Natural killer cell (primary cell): ENCODE measurements around the gene COL6A5. TPM values are rescaled to one million over a fixed set of nuclear protein-coding genes. Genes with fewer than 3 reads are reported as not detected.

Source experiments
- ATAC-seq, 3 donors: fragments of 150-1000 bp in 2 of 3; fragments of 200-7000 bp in 1 of 3; cut with Tn5 transposase; 1 replicate in 1 of 3; 2 replicates in 2 of 3; pipeline ENCODE4 v1.10.0; 2021; ENCODE audit warnings: mild to moderate bottlenecking in 2 of 3, moderate library complexity in 2 of 3
- DNase-seq, 2 donors: peaks; one replicate each; pipeline versions ENCODE4 v3.0.0 to v3.0.0-alpha.2; 2013 to 2021; ENCODE audit warnings: mixed read lengths in 1 of 2
- H3K27ac ChIP-seq: one replicate; pipeline ENCODE4 v1.5.1; 2013; ENCODE audit warnings: mild to moderate bottlenecking, low read length
- H3K27me3 ChIP-seq: one replicate; pipeline ENCODE4 v1.6.1; 2013; ENCODE audit warnings: low read length; ENCODE audit not compliant: control insufficient read depth, insufficient read depth
- H3K36me3 ChIP-seq: one replicate; pipeline ENCODE4 v1.6.1; 2013; ENCODE audit warnings: low read length; ENCODE audit not compliant: control insufficient read depth, insufficient read depth
- H3K4me1 ChIP-seq: one replicate; pipeline ENCODE4 v1.6.1; 2013; ENCODE audit warnings: low read length; ENCODE audit not compliant: control insufficient read depth, insufficient read depth
- H3K4me3 ChIP-seq: one replicate; pipeline ENCODE4 v1.5.1; 2013; ENCODE audit warnings: low read length
- H3K9me3 ChIP-seq: one replicate; pipeline ENCODE4 v1.6.1; 2013; ENCODE audit warnings: low read length; ENCODE audit not compliant: control insufficient read depth, insufficient read depth
- H3K27ac Mint-ChIP-seq, 2 donors: one replicate each; pipeline ENCODE4 v1.8.0; 2022; ENCODE audit warnings: mild to moderate bottlenecking in 2 of 2, mixed read lengths in 2 of 2, moderate library complexity in 1 of 2
- H3K27me3 Mint-ChIP-seq, 2 donors: one replicate each; pipeline ENCODE4 v1.8.0; 2022; ENCODE audit warnings: low read depth in 2 of 2, mixed read lengths in 2 of 2
- H3K36me3 Mint-ChIP-seq: one replicate; pipeline ENCODE4 v1.8.0; 2022; ENCODE audit warnings: mixed read lengths
- H3K4me1 Mint-ChIP-seq, 2 donors: one replicate each; pipeline ENCODE4 v1.8.0; 2022; ENCODE audit warnings: mixed read lengths in 2 of 2
- H3K4me3 Mint-ChIP-seq: one replicate; pipeline ENCODE4 v1.8.0; 2022; ENCODE audit warnings: mild to moderate bottlenecking, moderate library complexity, mixed read lengths
- H3K9me3 Mint-ChIP-seq, 2 donors: one replicate each; pipeline ENCODE4 v1.8.0; 2022; ENCODE audit warnings: mixed read lengths in 2 of 2
- WGBS: methylation state at CpG from one replicate; pipeline ENCODE4 v1.1.7; 2013; ENCODE audit warnings: missing lambda C conversion rate; ENCODE audit not compliant: insufficient coverage; 5-methylcytosine and 5-hydroxymethylcytosine counted together
- intact Hi-C: fragments of 100-400 bp; cut with micrococcal nuclease; formaldehyde crosslinking; loops from one replicate; pipeline ENCODE4 v1.14.2; 2022
- total RNA-seq, 4 donors: library from RNA; stranded (reverse); fragments of 120-200 nt in 1 of 4; gene quantifications; one replicate each; pipeline versions ENCODE4 v1.2.3 to v1.2.4, GENCODE V29; 2013 to 2022
- TF ChIP-seq, protein P1 (sequence below): fragments of 200-600 bp; IDR thresholded peaks from one replicate; pipeline ENCODE4 v1.8.0; 2022; ENCODE audit warnings: antibody characterized with exemption

The COL6A5 gene
- total RNA-seq, 3 donors from 2014 or later (not counting 1 experiment from before 2014, with no cell fraction given) = not detected

DNA sequence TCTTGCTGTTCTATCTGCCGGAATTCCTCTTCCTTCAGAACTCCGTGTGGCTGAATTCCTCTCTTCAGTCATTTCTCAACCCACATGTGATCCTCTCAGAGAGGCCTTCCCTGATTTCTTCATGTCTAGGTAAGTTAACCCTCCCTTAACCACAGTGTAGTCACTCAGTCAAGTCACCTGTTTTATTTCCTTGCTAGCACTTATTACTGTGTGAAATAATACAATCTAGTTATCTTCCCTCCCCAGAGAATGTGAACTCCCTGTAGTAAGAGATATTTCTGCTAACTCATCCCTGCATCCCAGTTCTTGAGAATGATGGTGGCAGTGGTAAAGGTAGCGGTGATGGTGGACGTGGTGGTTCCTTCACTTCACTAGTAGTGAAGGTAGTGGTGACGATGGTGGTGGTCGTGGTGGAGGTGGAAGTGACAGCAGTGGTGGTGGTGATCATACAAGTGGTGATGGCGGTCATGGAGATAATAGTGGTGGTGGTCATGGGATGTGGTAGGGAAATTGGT, 33.3 kb downstream of the COL6A5 start:
- Mint-ChIP-seq H3K4me3 (no peak overlapping the region), H3K36me3 (no peaks in the 10 kb centered on the region), H3K9me3 (no peaks in the 10 kb centered on the region), H3K4me1 (no peaks in the 10 kb centered on the region), H3K27me3 (peaks cover 0 to 4% of the 10 kb centered on the region in 2 donors), H3K27ac (no peak overlapping the region)
- no peak overlapping the region for H3K4me3 ChIP-seq
- no peaks in the 10 kb centered on the region for H3K4me1 ChIP-seq
- H3K9me3 ChIP-seq = no peaks in the 10 kb centered on the region
- H3K27me3 ChIP-seq = no peaks in the 10 kb centered on the region
- TF ChIP-seq, protein P1, sequence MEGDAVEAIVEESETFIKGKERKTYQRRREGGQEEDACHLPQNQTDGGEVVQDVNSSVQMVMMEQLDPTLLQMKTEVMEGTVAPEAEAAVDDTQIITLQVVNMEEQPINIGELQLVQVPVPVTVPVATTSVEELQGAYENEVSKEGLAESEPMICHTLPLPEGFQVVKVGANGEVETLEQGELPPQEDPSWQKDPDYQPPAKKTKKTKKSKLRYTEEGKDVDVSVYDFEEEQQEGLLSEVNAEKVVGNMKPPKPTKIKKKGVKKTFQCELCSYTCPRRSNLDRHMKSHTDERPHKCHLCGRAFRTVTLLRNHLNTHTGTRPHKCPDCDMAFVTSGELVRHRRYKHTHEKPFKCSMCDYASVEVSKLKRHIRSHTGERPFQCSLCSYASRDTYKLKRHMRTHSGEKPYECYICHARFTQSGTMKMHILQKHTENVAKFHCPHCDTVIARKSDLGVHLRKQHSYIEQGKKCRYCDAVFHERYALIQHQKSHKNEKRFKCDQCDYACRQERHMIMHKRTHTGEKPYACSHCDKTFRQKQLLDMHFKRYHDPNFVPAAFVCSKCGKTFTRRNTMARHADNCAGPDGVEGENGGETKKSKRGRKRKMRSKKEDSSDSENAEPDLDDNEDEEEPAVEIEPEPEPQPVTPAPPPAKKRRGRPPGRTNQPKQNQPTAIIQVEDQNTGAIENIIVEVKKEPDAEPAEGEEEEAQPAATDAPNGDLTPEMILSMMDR = no peak
- WGBS = 91% methylated on average over 7 of the region's 7 CpGs
- no peak for DNase-seq
- no peak for ATAC-seq
- intact Hi-C loops = no loop called here
- no peak overlapping the region for H3K27ac ChIP-seq
- no peaks in the 10 kb centered on the region for H3K36me3 ChIP-seq

DNA sequence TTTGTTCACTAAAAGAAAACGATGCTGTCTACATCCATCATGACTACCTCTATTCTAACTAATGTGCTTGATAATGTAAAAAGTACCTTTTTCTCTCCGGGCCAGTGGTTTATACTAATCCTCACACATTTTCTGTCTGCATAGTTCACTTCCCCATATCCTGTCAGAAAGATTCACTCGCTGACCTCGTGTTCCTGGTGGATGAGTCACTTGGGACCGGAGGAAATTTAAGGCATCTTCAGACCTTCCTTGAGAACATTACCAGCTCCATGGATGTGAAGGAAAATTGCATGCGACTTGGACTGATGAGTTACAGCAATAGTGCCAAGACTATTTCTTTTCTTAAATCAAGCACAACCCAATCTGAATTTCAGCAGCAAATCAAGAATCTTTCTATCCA, 33.8 kb downstream of the COL6A5 start:
- H3K4me3 Mint-ChIP-seq = no peak overlapping the region
- DNase-seq = no peak

DNA sequence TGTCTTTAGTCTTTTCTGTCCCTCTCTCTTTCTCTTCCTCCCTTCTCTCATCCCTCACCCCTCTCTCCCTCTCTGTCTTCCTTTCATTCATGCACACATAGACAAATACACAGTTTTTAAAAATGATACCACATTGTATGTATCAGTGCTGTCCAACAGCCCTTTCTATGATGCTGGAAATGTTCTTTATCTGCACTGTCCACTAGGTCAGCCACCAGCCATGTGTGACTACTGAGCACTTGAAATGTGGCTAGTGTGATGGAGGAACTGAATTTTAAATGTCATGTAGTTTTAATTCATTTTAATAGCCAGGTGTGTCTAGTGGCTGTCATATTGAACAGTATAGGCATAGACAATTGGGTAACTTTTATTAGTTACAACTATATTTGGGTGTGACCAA, 34.9 kb downstream of the COL6A5 start:
- DNase-seq (no peak), ATAC-seq (no peak)
- Mint-ChIP-seq H3K4me1 (no peaks in the 10 kb centered on the region), H3K9me3 (peaks cover 0 to 3% of the 10 kb centered on the region in 2 donors), H3K36me3 (no peaks in the 10 kb centered on the region), H3K4me3 (no peak overlapping the region), H3K27ac (no peak overlapping the region), H3K27me3 (peaks cover 0 to 6% of the 10 kb centered on the region in 2 donors)
- no peaks in the 10 kb centered on the region for H3K4me1 ChIP-seq
- H3K36me3 ChIP-seq = no peaks in the 10 kb centered on the region
- H3K27ac ChIP-seq = no peak overlapping the region
- H3K4me3 ChIP-seq = no peak overlapping the region
- H3K27me3 ChIP-seq = no peaks in the 10 kb centered on the region
- TF ChIP-seq, protein P1 = no peak
- intact Hi-C loops = no loop called here
- no peaks in the 10 kb centered on the region for H3K9me3 ChIP-seq

More for the DNA sequence above, 33.8 kb downstream of the COL6A5 start:
- no peaks in the 10 kb centered on the region for H3K36me3 ChIP-seq
- no peak overlapping the region for H3K4me3 ChIP-seq
- 94% methylated on average over 5 of the region's 6 CpGs for WGBS
- TF ChIP-seq, protein P1 = no peak
- no peaks in the 10 kb centered on the region for H3K27me3 ChIP-seq
- H3K9me3 Mint-ChIP-seq = peaks cover 0 to 3% of the 10 kb centered on the region in 2 donors
- H3K9me3 ChIP-seq = no peaks in the 10 kb centered on the region
- ATAC-seq = no peak
- no peak overlapping the region for H3K27ac ChIP-seq
- intact Hi-C loops = no loop called here
- no peaks in the 10 kb centered on the region for H3K4me1 ChIP-seq
- no peak overlapping the region for H3K27ac Mint-ChIP-seq
- H3K4me1 Mint-ChIP-seq = no peaks in the 10 kb centered on the region
- peaks cover 0 to 6% of the 10 kb centered on the region in 2 donors for H3K27me3 Mint-ChIP-seq
- no peaks in the 10 kb centered on the region for H3K36me3 Mint-ChIP-seq

DNA sequence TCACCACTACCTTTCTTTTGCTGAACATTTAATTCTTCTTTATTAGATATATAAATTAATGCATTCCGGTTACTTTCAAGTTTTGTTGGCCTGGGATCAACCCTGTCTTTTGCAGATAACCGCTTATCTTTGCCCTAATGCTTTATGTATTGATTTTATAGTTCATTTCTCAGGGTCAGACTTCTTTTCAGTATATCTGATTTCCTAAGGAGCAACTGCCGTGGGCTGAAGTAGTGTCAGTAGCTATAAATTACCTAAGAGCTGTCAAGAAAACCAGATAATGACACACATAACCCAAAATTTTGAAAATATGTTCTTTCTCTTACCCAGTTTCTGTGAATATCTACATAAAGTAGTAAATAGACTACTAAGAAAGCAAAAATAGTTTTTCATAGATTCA, 38.0 kb downstream of the COL6A5 start:
- DNase-seq (no peak), ATAC-seq (no peak)
- TF ChIP-seq, protein P1 = no peak
- H3K9me3 ChIP-seq = no peaks in the 10 kb centered on the region
- Mint-ChIP-seq H3K4me3 (no peak overlapping the region), H3K4me1 (no peaks in the 10 kb centered on the region), H3K27me3 (peaks cover 0 to 2% of the 10 kb centered on the region in 2 donors), H3K36me3 (no peaks in the 10 kb centered on the region), H3K27ac (no peak overlapping the region), H3K9me3 (peaks cover 0 to 3% of the 10 kb centered on the region in 2 donors)
- H3K4me1 ChIP-seq = no peaks in the 10 kb centered on the region
- no peaks in the 10 kb centered on the region for H3K36me3 ChIP-seq
- H3K4me3 ChIP-seq = no peak overlapping the region
- H3K27ac ChIP-seq = no peak overlapping the region
- intact Hi-C loops = no loop called here
- no CpG with 5 or more reads among the region's 3 CpGs for WGBS
- no peaks in the 10 kb centered on the region for H3K27me3 ChIP-seq
